Measurements from ENCODE around the gene PNPLA8.

GRCh38 chr7:108484137-108484536 lies 41.8 kb downstream of the PNPLA8 start:
- TF ChIP-seq CTCF (IDR thresholded peaks at IDR 0.05; ENCODE audit: extremely low read depth in 1 of 2, insufficient read depth in 1 of 2, low read depth in 1 of 2, low read length in 2 of 2) (no peak), POLR2A (IDR thresholded peaks at IDR 0.05; ENCODE audit: low read depth, low read length) (no peak), POLR2AphosphoS5 (IDR thresholded peaks at IDR 0.05; ENCODE audit: insufficient read depth, low read depth, low read length) (no peak), EZH2 (IDR thresholded peaks at IDR 0.05; ENCODE audit: borderline replicate concordance, low read depth, low read length, severe bottlenecking) (no peak), JUN (IDR thresholded peaks at IDR 0.05; ENCODE audit: borderline replicate concordance, insufficient read depth, insufficient read length, low read depth) (no peak), MYC (IDR thresholded peaks at IDR 0.05; ENCODE audit: low read depth, low read length) (no peak), MAX (IDR thresholded peaks at IDR 0.05; ENCODE audit: insufficient read depth, insufficient read length) (no peak)

All from endothelial cell of umbilical vein (primary cell).